HEK293T (cell line): ENCODE results near the gene KCNC3.

Experiments
- ARNT ChIP-seq: fragments of 450-650 bp; IDR thresholded peaks from 2 replicates; pipeline ENCODE4 v1.6.1; 2017; ENCODE audit warnings: mild to moderate bottlenecking
- ELF4 ChIP-seq: fragments of 450-650 bp; IDR thresholded peaks from 2 replicates; pipeline ENCODE4 v1.6.1; 2017; ENCODE audit warnings: antibody characterized with exemption
- FOXM1 ChIP-seq: fragments of 450-650 bp; IDR thresholded peaks from 2 replicates; pipeline ENCODE4 v1.6.1; 2017; ENCODE audit warnings: mild to moderate bottlenecking, borderline replicate concordance
- HDGF ChIP-seq: fragments of 450-650 bp; IDR thresholded peaks from 2 replicates; pipeline ENCODE4 v1.6.1; 2017; ENCODE audit warnings: antibody characterized with exemption, borderline replicate concordance
- L3MBTL2 ChIP-seq: fragments of 450-650 bp; conservative IDR thresholded peaks from 2 replicates; pipeline ENCODE4 v1.6.1; 2016; ENCODE audit warnings: mild to moderate bottlenecking
- LEF1 ChIP-seq: fragments of 450-650 bp; IDR thresholded peaks from 2 replicates; pipeline ENCODE4 v1.6.1; 2017; ENCODE audit warnings: mild to moderate bottlenecking, borderline replicate concordance
- NFRKB ChIP-seq: fragments of 450-650 bp; IDR thresholded peaks from 2 replicates; pipeline ENCODE4 v1.6.1; 2016; ENCODE audit warnings: mild to moderate bottlenecking, moderate library complexity
- SP1 ChIP-seq: fragments of 450-650 bp; IDR thresholded peaks from 2 replicates; pipeline ENCODE4 v1.6.1; 2017

- TF ChIP-seq NFRKB (no peak), HDGF (no peak), SP1 (no peak), L3MBTL2 (no peak), FOXM1 (no peak), LEF1 (no peak), ARNT (no peak), ELF4 (no peak)
Measured at GRCh38 chr19:50266896-50267295, 62.3 kb downstream of the KCNC3 start.
